ENCODE results near the gene CIITA. TPM values are rescaled to one million over a fixed set of nuclear protein-coding genes. Genes with fewer than 3 reads are reported as not detected.

Gene CIITA
- total and polyA plus RNA-seq, 10 of the 15 experiments (the other 5 are each of a cell fraction or from before 2014, with no cell fraction given) = 11.5 to 145 (median 49.7) TPM

GRCh38 chr16:10965440-10966061, 88.5 kb downstream of the CIITA start:
- WGBS (ENCODE audit: insufficient coverage, insufficient replicate concordance, low lambda C conversion rate, missing lambda C conversion rate) = 1% methylated on average over 6 of the region's 6 CpGs
- RAD21 ChIA-PET (ENCODE audit: unreplicated experiment) = interaction anchor here (0.5 to 6.4 kb wide), 54 partner anchors 8 to 567 kb away, joined by 3 to 91 read pairs (median 4); partner anchors contain the start of genes DEXI and SOCS1
- peak overlapping the region; percentile 53 for H3K4me3 ChIP-seq
- H3K9me3 ChIP-seq (replicated peaks; ENCODE audit: control insufficient read depth, insufficient read depth, low read length) = no peaks in the 10 kb centered on the region
- CTCF ChIA-PET = interaction anchor here (0.6 to 8.4 kb wide), 35 partner anchors 9 to 1008 kb away, joined by 3 to 107 read pairs (median 6); partner anchors contain the start of gene SOCS1
- peak; percentile 92 for DNase-seq (ENCODE audit: low read depth, low spot score)
- POLR2A ChIA-PET = interaction anchor here (0.6 to 5.5 kb wide), 14 partner anchors 11 to 387 kb away, joined by 3 to 47 read pairs (median 4); partner anchors contain the start of genes CLEC16A, DEXI and SOCS1
- peaks cover 35% of the 10 kb centered on the region for H3K4me1 ChIP-seq (ENCODE audit: control insufficient read depth, insufficient read depth, low read length)
- H3K36me3 ChIP-seq (ENCODE audit: control insufficient read depth in 2 of 2, insufficient read depth in 2 of 2, low read length in 1 of 2) = peaks cover 22 to 32% of the 10 kb centered on the region in 2 experiments
- peak overlapping the region; percentile 99 for H3K27ac ChIP-seq (ENCODE audit: control insufficient read depth, insufficient read depth)
- in situ Hi-C loops (cut with MboI) (loop anchor here (5.0 to 25.0 kb wide), 6 partner anchors 287 to 1009 kb away; partner anchors contain the start of genes SNN and SNX29), intact Hi-C loops (cut with micrococcal nuclease; ENCODE audit: unreplicated experiment) (loop anchor here (1.0 to 2.0 kb wide), 8 partner anchors 16 to 345 kb away; partner anchors contain the start of gene SOCS1)
- no TSS peak for BruUV-seq (replicated peaks)
- H2AFZ ChIP-seq (ENCODE audit: control insufficient read depth, low read depth, low read length) = no peak overlapping the region
- H4K20me1 ChIP-seq (ENCODE audit: control insufficient read depth, insufficient read depth) = no peaks in the 10 kb centered on the region
- SMC1A ChIA-PET (ENCODE audit: uncharacterized antibody, unreplicated experiment) = interaction anchor here (0.6 to 5.8 kb wide), 48 partner anchors 9 to 724 kb away, joined by 3 to 83 read pairs (median 4); partner anchors contain the start of gene SOCS1
- peaks cover 2% of the 10 kb centered on the region for H3K79me2 ChIP-seq (ENCODE audit: control insufficient read depth, insufficient read depth, low read length)
- H3K4me2 ChIP-seq (ENCODE audit: control insufficient read depth, insufficient read depth) = peak overlapping the region; percentile 67
- ATAC-seq = peak; percentile 74
- FAIRE-seq = peak; percentile 94
- H3K27me3 ChIP-seq (replicated peaks in 1 of 2; ENCODE audit: control insufficient read depth in 2 of 2, insufficient read depth in 2 of 2, low read length in 1 of 2) = no peaks in the 10 kb centered on the region
- H3K9ac ChIP-seq (ENCODE audit: control insufficient read depth, insufficient read depth, low read length) = peak overlapping the region; percentile 79
- TF ChIP-seq MTA3 (IDR thresholded peaks at IDR 0.05; ENCODE audit: borderline replicate concordance, low read length) = no peak
- TF ChIP-seq, protein P1, sequence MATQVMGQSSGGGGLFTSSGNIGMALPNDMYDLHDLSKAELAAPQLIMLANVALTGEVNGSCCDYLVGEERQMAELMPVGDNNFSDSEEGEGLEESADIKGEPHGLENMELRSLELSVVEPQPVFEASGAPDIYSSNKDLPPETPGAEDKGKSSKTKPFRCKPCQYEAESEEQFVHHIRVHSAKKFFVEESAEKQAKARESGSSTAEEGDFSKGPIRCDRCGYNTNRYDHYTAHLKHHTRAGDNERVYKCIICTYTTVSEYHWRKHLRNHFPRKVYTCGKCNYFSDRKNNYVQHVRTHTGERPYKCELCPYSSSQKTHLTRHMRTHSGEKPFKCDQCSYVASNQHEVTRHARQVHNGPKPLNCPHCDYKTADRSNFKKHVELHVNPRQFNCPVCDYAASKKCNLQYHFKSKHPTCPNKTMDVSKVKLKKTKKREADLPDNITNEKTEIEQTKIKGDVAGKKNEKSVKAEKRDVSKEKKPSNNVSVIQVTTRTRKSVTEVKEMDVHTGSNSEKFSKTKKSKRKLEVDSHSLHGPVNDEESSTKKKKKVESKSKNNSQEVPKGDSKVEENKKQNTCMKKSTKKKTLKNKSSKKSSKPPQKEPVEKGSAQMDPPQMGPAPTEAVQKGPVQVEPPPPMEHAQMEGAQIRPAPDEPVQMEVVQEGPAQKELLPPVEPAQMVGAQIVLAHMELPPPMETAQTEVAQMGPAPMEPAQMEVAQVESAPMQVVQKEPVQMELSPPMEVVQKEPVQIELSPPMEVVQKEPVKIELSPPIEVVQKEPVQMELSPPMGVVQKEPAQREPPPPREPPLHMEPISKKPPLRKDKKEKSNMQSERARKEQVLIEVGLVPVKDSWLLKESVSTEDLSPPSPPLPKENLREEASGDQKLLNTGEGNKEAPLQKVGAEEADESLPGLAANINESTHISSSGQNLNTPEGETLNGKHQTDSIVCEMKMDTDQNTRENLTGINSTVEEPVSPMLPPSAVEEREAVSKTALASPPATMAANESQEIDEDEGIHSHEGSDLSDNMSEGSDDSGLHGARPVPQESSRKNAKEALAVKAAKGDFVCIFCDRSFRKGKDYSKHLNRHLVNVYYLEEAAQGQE (IDR thresholded peaks at IDR 0.05; ENCODE audit: low read depth, low read length) = no peak
- no peak for TF ChIP-seq RFX5 (IDR thresholded peaks at IDR 0.05; ENCODE audit: low read depth, low read length)
- TF ChIP-seq, protein P2, sequence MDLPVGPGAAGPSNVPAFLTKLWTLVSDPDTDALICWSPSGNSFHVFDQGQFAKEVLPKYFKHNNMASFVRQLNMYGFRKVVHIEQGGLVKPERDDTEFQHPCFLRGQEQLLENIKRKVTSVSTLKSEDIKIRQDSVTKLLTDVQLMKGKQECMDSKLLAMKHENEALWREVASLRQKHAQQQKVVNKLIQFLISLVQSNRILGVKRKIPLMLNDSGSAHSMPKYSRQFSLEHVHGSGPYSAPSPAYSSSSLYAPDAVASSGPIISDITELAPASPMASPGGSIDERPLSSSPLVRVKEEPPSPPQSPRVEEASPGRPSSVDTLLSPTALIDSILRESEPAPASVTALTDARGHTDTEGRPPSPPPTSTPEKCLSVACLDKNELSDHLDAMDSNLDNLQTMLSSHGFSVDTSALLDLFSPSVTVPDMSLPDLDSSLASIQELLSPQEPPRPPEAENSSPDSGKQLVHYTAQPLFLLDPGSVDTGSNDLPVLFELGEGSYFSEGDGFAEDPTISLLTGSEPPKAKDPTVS (IDR thresholded peaks at IDR 0.05; ENCODE audit: low read depth, low read length) = no peak
- TF ChIP-seq FOS (IDR thresholded peaks at IDR 0.05; ENCODE audit: borderline replicate concordance, extremely low read depth, insufficient read length) = no peak
- no peak; the same call in 1 of the 2 replicates for TF ChIP-seq YY1 (IDR thresholded peaks at IDR 0.05; ENCODE audit: low read depth, low read length)
- no peak for TF ChIP-seq SUPT20H (IDR thresholded peaks at IDR 0.05; ENCODE audit: borderline replicate concordance, control insufficient read depth, low read depth, low read length)
- no peak for TF ChIP-seq KDM1A (IDR thresholded peaks at IDR 0.05; ENCODE audit: borderline replicate concordance)
- TF ChIP-seq RELA (IDR thresholded peaks at IDR 0.05; ENCODE audit: borderline replicate concordance, partially characterized antibody) = peak; percentile 100
- 0 out of 2 replicates have a peak, but pooled peaks have one; percentile 63 for TF ChIP-seq FOXK2 (IDR thresholded peaks at IDR 0.05)
- TF ChIP-seq RAD51 (IDR thresholded peaks at IDR 0.05) = peak; percentile 50; the same call in 1 of the 2 replicates
- TF ChIP-seq ZNF622 (IDR thresholded peaks at IDR 0.05) = no peak
- TF ChIP-seq SREBF1 (IDR thresholded peaks at IDR 0.05; ENCODE audit: low read length) = no peak
- peak; percentile 99 for TF ChIP-seq MEF2B (IDR thresholded peaks at IDR 0.05; ENCODE audit: partially characterized antibody, poor library complexity, severe bottlenecking)
- peak; percentile 97 for TF ChIP-seq MTA2 (IDR thresholded peaks at IDR 0.05; ENCODE audit: low read depth)
- no peak for TF ChIP-seq EZH2 (IDR thresholded peaks at IDR 0.05; ENCODE audit: borderline replicate concordance, control insufficient read depth, low read depth, low read length)
- TF ChIP-seq RCOR1 (conservative IDR thresholded peaks at IDR 0.05; ENCODE audit: low read depth, low read length) = no peak
- peak; percentile 96; the same call in 1 of the 2 replicates for TF ChIP-seq STAT3 (IDR thresholded peaks at IDR 0.05; ENCODE audit: low read depth, low read length)
- TF ChIP-seq IRF4 (IDR thresholded peaks at IDR 0.05; ENCODE audit: low read depth, low read length) = peak; percentile 85
- no peak for TF ChIP-seq BRCA1 (IDR thresholded peaks at IDR 0.05; ENCODE audit: low read depth, low read length)
